Transverse colon (tissue), 4 donors: ENCODE data around the gene ZAR1. TPM values are rescaled to one million over a fixed set of nuclear protein-coding genes. Genes with fewer than 3 reads are reported as not detected.

ENCODE experiments used
- DNase-seq: peaks from one replicate; pipeline ENCODE4 v3.0.0-alpha.2; 2019
- H3K27ac ChIP-seq, 4 donors: fragments of 200-600 bp; sonication (generic); 2 replicates each; pipeline ENCODE4 v1.5.1; 2016 to 2018; ENCODE audit warnings: inconsistent platforms in 4 of 4
- H3K27me3 ChIP-seq: fragments of 200-600 bp; sonication (generic); 2 replicates; pipeline ENCODE4 v1.5.1; 2017; ENCODE audit warnings: inconsistent platforms
- H3K36me3 ChIP-seq, 4 donors: fragments of 200-600 bp; sonication (generic); 2 replicates each; pipeline ENCODE4 v1.5.1; 2017 to 2019; ENCODE audit warnings: inconsistent platforms in 4 of 4
- H3K4me1 ChIP-seq, 4 donors: fragments of 200-600 bp; sonication (generic); 2 replicates each; pipeline ENCODE4 v1.5.1; 2017 to 2020; ENCODE audit warnings: inconsistent platforms in 4 of 4
- H3K4me3 ChIP-seq, 4 donors: fragments of 200-600 bp; sonication (generic); 1 replicate in 1 of 4; 2 replicates in 3 of 4; pipeline versions ENCODE4 v1.5.1 to v1.6.1; 2017 to 2019; ENCODE audit warnings: inconsistent platforms in 4 of 4
- H3K9me3 ChIP-seq, 2 donors: fragments of 200-600 bp; sonication (generic); 2 replicates each; pipeline ENCODE4 v1.5.1; 2017 to 2019; ENCODE audit warnings: inconsistent platforms in 2 of 2
- EP300 ChIP-seq: sonication (generic); formaldehyde crosslinking; IDR thresholded peaks from one replicate; pipeline ENCODE4 v1.6.1; 2017; ENCODE audit warnings: antibody characterized with exemption, low read depth
- POLR2A ChIP-seq: fragments of 450-650 bp; IDR thresholded peaks from one replicate; pipeline ENCODE4 v1.6.1; 2016; ENCODE audit warnings: antibody characterized with exemption, mild to moderate bottlenecking, moderate library complexity
- POLR2AphosphoS5 ChIP-seq, 3 donors: sonication (generic); formaldehyde crosslinking; IDR thresholded peaks; one replicate each; pipeline ENCODE4 v1.6.1; 2016; ENCODE audit warnings: antibody characterized with exemption in 3 of 3
- WGBS, 2 donors: methylation state at CpG; one replicate each; pipeline ENCODE4 v1.1.5; 2018; ENCODE audit warnings: low coverage in 1 of 2; 5-methylcytosine and 5-hydroxymethylcytosine counted together
- in situ Hi-C, 4 donors: fragments of 200-750 bp; cut with MboI; loops; one replicate each; pipeline versions ENCODE4 v1.15.0 to v1.15.1; 2017; ENCODE audit warnings: low sequenced_read_pairs in 3 of 4, low pct_ligation_motif_present in 1 of 4, low pct_unique_long_range_greater_than_20kb in 1 of 4
- intact Hi-C: fragments of 100-400 bp; cut with DNase I; formaldehyde crosslinking; loops from one replicate; pipeline ENCODE4 v1.15.1; 2023; ENCODE audit warnings: low total_unique reads
- total RNA-seq, 4 donors: library from RNA; depleted of rRNA; stranded (reverse); fragments of >200 nt; gene quantifications; one replicate each; pipeline ENCODE4 v1.1.0, GENCODE V29; 2016
- TF ChIP-seq, protein P1 (sequence below), 5 experiments: fragments of 200-600 bp in 3 of 5; fragments of 450-650 bp in 2 of 5; sonication (generic) in 3 of 5; IDR thresholded peaks; 1 replicate in 2 of 5; 2 replicates in 3 of 5; pipeline ENCODE4 v1.5.1; 2016 to 2017; ENCODE audit warnings: antibody characterized with exemption in 5 of 5, inconsistent platforms in 3 of 5, mild to moderate bottlenecking in 2 of 5, moderate library complexity in 1 of 5

Gene ZAR1
- total RNA-seq, 4 donors from 2014 or later: not detected

- H3K4me3 ChIP-seq: peak within 1 kb of the TSS in 3 of 4 donors; percentile 10 to 47 (median 27)
- H3K9me3 ChIP-seq: no peaks in the 10 kb centered on the region
- no peak within 1 kb of the TSS for H3K27ac ChIP-seq
- 4 to 17% methylated on average over 2 to 65 of the region's 85 CpGs for WGBS, 2 donors
- intact Hi-C loops: no loop called here
- in situ Hi-C loops: loop anchor here in 1 of 4 donors (25.0 kb wide), 1 partner anchor 171 kb away; no protein-coding TSS in a partner anchor
- no peak for TF ChIP-seq EP300
- TF ChIP-seq, protein P1, sequence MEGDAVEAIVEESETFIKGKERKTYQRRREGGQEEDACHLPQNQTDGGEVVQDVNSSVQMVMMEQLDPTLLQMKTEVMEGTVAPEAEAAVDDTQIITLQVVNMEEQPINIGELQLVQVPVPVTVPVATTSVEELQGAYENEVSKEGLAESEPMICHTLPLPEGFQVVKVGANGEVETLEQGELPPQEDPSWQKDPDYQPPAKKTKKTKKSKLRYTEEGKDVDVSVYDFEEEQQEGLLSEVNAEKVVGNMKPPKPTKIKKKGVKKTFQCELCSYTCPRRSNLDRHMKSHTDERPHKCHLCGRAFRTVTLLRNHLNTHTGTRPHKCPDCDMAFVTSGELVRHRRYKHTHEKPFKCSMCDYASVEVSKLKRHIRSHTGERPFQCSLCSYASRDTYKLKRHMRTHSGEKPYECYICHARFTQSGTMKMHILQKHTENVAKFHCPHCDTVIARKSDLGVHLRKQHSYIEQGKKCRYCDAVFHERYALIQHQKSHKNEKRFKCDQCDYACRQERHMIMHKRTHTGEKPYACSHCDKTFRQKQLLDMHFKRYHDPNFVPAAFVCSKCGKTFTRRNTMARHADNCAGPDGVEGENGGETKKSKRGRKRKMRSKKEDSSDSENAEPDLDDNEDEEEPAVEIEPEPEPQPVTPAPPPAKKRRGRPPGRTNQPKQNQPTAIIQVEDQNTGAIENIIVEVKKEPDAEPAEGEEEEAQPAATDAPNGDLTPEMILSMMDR (IDR thresholded peaks at IDR 0.05): no peak
- TF ChIP-seq POLR2A: no peak
- no peak for DNase-seq
- peaks cover 84% of the 10 kb centered on the region for H3K27me3 ChIP-seq
- no peaks in the 10 kb centered on the region for H3K36me3 ChIP-seq
- H3K4me1 ChIP-seq: peaks cover 0 to 9% (median 8%) of the 10 kb centered on the region in 4 donors
These were observed 6.9 kb upstream of the ZAR1 start, which contains the start of gene SLC10A4 for GRCh38 chr4:48483006-48483776. Gene SLC10A4 (plus strand): TSS chr4:48483343. CDS start chr4:48483562, 219 bp downstream.

DNA sequence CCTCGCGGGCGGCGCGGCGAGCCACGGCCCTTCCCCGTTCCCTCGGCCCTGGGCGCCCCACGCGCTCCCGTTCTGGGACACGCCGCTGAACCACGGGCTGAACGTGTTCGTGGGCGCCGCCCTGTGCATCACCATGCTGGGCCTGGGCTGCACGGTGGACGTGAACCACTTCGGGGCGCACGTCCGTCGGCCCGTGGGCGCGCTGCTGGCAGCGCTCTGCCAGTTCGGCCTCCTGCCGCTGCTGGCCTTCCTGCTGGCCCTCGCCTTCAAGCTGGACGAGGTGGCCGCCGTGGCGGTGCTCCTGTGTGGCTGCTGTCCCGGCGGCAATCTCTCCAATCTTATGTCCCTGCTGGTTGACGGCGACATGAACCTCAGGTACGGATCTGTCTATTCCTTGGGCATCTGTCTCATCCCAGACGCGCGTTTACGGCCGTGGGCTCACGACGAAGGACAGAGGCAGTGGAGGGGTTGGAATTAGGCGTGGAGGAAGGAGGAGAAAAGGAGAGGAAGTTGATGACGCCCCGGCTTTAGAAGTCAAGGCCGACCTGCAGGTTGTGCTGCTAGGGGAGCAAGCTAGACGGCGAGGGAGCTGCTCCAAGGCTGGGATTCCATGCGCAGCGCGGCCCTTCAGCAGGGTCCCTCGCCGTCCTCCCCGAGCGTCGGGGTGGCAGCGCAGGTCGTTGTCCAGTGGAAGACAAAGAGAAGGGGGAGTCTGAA lies 6.1 kb upstream of the ZAR1 start:
- H3K4me1 ChIP-seq: peaks cover 0 to 9% (median 8%) of the 10 kb centered on the region in 4 donors
- H3K4me3 ChIP-seq: peak overlapping the region in 3 of 4 donors; percentile 10 to 47 (median 27)
- H3K27me3 ChIP-seq: peaks cover 91% of the 10 kb centered on the region
- H3K27ac ChIP-seq: no peak overlapping the region
- H3K36me3 ChIP-seq: no peaks in the 10 kb centered on the region
- intact Hi-C loops: no loop called here
- no peak for DNase-seq
- 17 to 19% methylated on average over 19 to 45 of the region's 66 CpGs for WGBS, 2 donors
- in situ Hi-C loops: loop anchor here in 1 of 4 donors (25.0 kb wide), 1 partner anchor 172 kb away; no protein-coding TSS in a partner anchor
- TF ChIP-seq POLR2AphosphoS5 (IDR thresholded peaks at IDR 0.05): no peak
- no peak for TF ChIP-seq POLR2A
- no peak for TF ChIP-seq EP300
- TF ChIP-seq, protein P1 (IDR thresholded peaks at IDR 0.05): no peak
- no peaks in the 10 kb centered on the region for H3K9me3 ChIP-seq

- no peak overlapping the region for H3K4me3 ChIP-seq
- TF ChIP-seq POLR2AphosphoS5 (IDR thresholded peaks at IDR 0.05) (no peak), EP300 (no peak), POLR2A (no peak)
- TF ChIP-seq, protein P1 (IDR thresholded peaks at IDR 0.05): no peak
- H3K9me3 ChIP-seq: no peaks in the 10 kb centered on the region
- H3K36me3 ChIP-seq: no peaks in the 10 kb centered on the region
- intact Hi-C loops: no loop called here
- no peak overlapping the region for H3K27ac ChIP-seq
- in situ Hi-C loops: loop anchor here in 1 of 4 donors (25.0 kb wide), 1 partner anchor 172 kb away; no protein-coding TSS in a partner anchor
- DNase-seq: no peak
- H3K4me1 ChIP-seq: peaks cover 0 to 11% (median 9%) of the 10 kb centered on the region in 4 donors
- peaks cover 98% of the 10 kb centered on the region for H3K27me3 ChIP-seq
- 47 to 57% methylated on average over 8 to 22 of the region's 22 CpGs for WGBS, 2 donors
These were observed 5.4 kb upstream of the ZAR1 start for GRCh38 chr4:48484494-48485168.

- H3K4me3 ChIP-seq: peak overlapping the region in 1 of 4 donors; percentile 38
- TF ChIP-seq, protein P1 (IDR thresholded peaks at IDR 0.05): no peak
- TF ChIP-seq POLR2A: no peak
- in situ Hi-C loops (loop anchor here in 1 of 4 donors (25.0 kb wide), 1 partner anchor 177 kb away; no protein-coding TSS in a partner anchor), intact Hi-C loops (no loop called here)
- no peak for DNase-seq
- H3K27me3 ChIP-seq: peaks cover 77% of the 10 kb centered on the region
- peaks cover 0 to 16% (median 10%) of the 10 kb centered on the region in 4 donors for H3K4me1 ChIP-seq
- no peaks in the 10 kb centered on the region for H3K36me3 ChIP-seq
- WGBS, 2 donors: 28% methylated on average over 4 to 14 of the region's 14 CpGs
- no peaks in the 10 kb centered on the region for H3K9me3 ChIP-seq
- H3K27ac ChIP-seq: no peak overlapping the region
These were observed 405 bp upstream of the ZAR1 start for GRCh38 chr4:48489683-48490011.
